Vagina (tissue), 2 donors: ENCODE results near the gene KPTN.

Experiments
- CTCF ChIP-seq, 3 experiments: fragments of 450-650 bp in 2 of 3; fragments of 200-600 bp in 1 of 3; sonication (generic) in 1 of 3; IDR thresholded peaks; one replicate each; pipeline ENCODE4 v1.5.1; 2017 to 2019; ENCODE audit warnings: antibody characterized with exemption in 3 of 3, mild to moderate bottlenecking in 2 of 3, moderate library complexity in 2 of 3
- POLR2A ChIP-seq, 2 donors: fragments of 450-650 bp; IDR thresholded peaks; one replicate each; pipeline ENCODE4 v1.6.1; 2017; ENCODE audit warnings: antibody characterized with exemption in 2 of 2, mild to moderate bottlenecking in 2 of 2, moderate library complexity in 2 of 2

DNA sequence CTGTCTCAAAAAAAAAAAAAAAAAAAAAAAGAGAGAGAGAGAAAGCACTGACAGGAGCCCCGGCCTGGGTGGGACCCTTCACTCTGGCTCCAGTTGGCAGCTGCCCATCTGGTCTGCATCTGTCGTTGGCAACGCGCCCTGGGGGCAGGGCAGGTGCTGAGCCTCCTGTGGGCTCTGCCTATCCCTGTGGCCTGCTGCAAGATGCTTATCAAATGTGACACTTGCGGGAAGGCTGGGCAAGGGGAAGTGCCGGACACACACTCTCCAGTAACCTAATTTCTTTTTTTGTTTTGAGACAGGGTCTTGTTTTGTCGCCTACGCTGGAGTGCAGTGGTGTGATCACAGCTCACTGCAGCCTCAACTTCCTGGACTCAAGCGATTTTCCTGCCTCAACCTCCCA lies 10.7 kb upstream of the KPTN start:
- TF ChIP-seq CTCF (IDR thresholded peaks at IDR 0.05) (no peak), POLR2A (IDR thresholded peaks at IDR 0.05) (no peak)
